ENCODE results near the gene PLCB3.

DNA sequence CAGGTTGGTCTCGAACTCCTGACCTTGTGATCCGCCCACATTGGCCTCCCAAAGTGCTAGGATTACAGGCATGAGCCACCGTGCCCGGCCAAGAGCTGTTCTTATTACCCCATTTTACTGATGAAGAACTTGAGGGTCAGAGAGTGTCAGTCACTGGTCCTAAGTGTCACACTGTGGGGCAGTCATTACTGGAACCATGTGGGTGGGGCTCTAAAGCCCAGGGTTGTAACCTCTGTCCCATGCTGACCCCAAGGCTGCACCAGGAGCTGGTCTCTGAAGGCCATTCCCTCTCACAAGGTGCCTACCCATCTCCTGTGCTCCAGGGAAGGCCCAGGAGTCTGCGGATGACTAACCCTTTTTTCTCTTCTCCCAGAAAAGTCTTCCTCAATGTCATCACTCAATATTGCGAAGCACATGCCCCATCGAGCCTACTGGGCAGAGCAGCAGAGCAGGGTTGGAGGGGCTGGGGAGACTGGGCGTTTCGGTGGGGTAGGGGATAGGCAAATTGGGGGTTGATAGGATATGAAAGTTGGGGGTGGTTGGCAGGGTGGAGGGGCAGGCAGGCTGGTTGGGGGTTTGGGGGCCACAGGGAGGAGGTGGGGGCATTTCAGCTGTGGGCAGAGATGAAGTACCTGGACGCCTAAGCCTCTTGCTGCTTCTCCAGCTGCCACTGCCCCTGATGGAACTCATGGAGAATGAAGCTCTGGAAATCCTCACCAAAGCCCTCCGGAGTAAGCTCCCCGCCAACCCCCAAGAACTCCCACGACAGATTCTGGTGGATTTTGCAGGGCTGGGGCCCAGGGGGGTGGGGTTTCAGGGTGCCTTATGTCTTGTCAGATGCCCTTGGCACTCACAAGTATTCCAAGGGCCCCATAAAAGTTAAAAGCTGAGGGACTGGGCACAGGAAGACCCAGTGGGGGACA lies 52.0 kb downstream of the PLCB3 start:
- TF ChIP-seq CTCF (conservative IDR thresholded peaks at IDR 0.05; ENCODE audit: low read depth, low read length), result no peak
- TF ChIP-seq EZH2phosphoT487 (IDR thresholded peaks at IDR 0.05; ENCODE audit: borderline replicate concordance, low read length), result no peak
- no peak for TF ChIP-seq EZH2 (IDR thresholded peaks at IDR 0.05; ENCODE audit: low read length, unreplicated experiment)
